ENCODE measurements around the gene EMSY.

The EMSY gene

GRCh38 chr11:76455331-76455730 is 10.5 kb downstream of the EMSY start:
- no peak for DNase-seq (ENCODE audit: low spot score)

GRCh38 chr11:76455931-76456330 is 11.1 kb downstream of the EMSY start:
- DNase-seq (ENCODE audit: low spot score), result no peak

- DNase-seq (ENCODE audit: low spot score), result no peak
Observed at GRCh38 chr11:76456571-76456970, 11.8 kb downstream of the EMSY start.

GRCh38 chr11:76459299-76459698 is 14.5 kb downstream of the EMSY start:
- DNase-seq (ENCODE audit: low spot score), result no peak

- no peak for DNase-seq (ENCODE audit: low spot score)
Observed at GRCh38 chr11:76459846-76460245, 15.0 kb downstream of the EMSY start.

- no peak for DNase-seq (ENCODE audit: low spot score)
Observed at GRCh38 chr11:76462317-76462716, 17.5 kb downstream of the EMSY start.

GRCh38 chr11:76465701-76466100 is 20.9 kb downstream of the EMSY start:
- DNase-seq (ENCODE audit: low spot score), result no peak

GRCh38 chr11:76466666-76467065 is 21.8 kb downstream of the EMSY start:
- no peak for DNase-seq (ENCODE audit: low spot score)

- no peak for DNase-seq (ENCODE audit: low spot score)
Observed at GRCh38 chr11:76469141-76469540, 24.3 kb downstream of the EMSY start.

- DNase-seq (ENCODE audit: low spot score), result no peak
Observed at GRCh38 chr11:76471382-76471781, 26.6 kb downstream of the EMSY start.

GRCh38 chr11:76480241-76480640 is 35.4 kb downstream of the EMSY start:
- no peak for DNase-seq (ENCODE audit: low spot score)

- DNase-seq (ENCODE audit: low spot score), result no peak
Observed at GRCh38 chr11:76491644-76492043, 46.8 kb downstream of the EMSY start.

- no peak for DNase-seq (ENCODE audit: low spot score)
Observed at GRCh38 chr11:76493040-76493439, 48.2 kb downstream of the EMSY start.

GRCh38 chr11:76493626-76494539 is 49.1 kb downstream of the EMSY start:
- no peak for DNase-seq (ENCODE audit: low spot score)

- no peak for DNase-seq (ENCODE audit: low spot score)
Observed at GRCh38 chr11:76495019-76495418, 50.2 kb downstream of the EMSY start.

- no peak for DNase-seq (ENCODE audit: low spot score)
Observed at GRCh38 chr11:76496174-76496573, 51.4 kb downstream of the EMSY start.

GRCh38 chr11:76501526-76502202 is 56.8 kb downstream of the EMSY start:
- DNase-seq (ENCODE audit: low spot score), result no peak

GRCh38 chr11:76506833-76507232 is 62.0 kb downstream of the EMSY start:
- no peak for DNase-seq (ENCODE audit: low spot score)

- no peak for DNase-seq (ENCODE audit: low spot score)
Observed at GRCh38 chr11:76510060-76511047, 65.5 kb downstream of the EMSY start.

- no peak for DNase-seq (ENCODE audit: low spot score)
Observed at GRCh38 chr11:76512851-76513653, 68.2 kb downstream of the EMSY start.

GRCh38 chr11:76513654-76514034 is 68.8 kb downstream of the EMSY start:
- no peak for DNase-seq (ENCODE audit: low spot score)
